Activated CD4-positive, alpha-beta T cell treated with anti-CD3 and anti-CD28 coated beads for 36 hours (primary cell): Measurements from ENCODE around the gene RPTOR. TPM values are rescaled to one million over a fixed set of nuclear protein-coding genes. Genes with fewer than 3 reads are reported as not detected.

Experiments used
- ATAC-seq: fragments of 200-7000 bp; cut with Tn5 transposase; one replicate; pipeline ENCODE4 v1.10.0; 2021; ENCODE audit warnings: mild to moderate bottlenecking, moderate library complexity
- CTCF ChIA-PET: fragments of 350-600 bp; sonication (Branson Sonifier 250); formaldehyde crosslinking; loops from one replicate; lab custom pipeline; 2021; ENCODE audit warnings: antibody characterized with exemption; lab: Charles Lee
- POLR2A ChIA-PET: fragments of 350-600 bp; sonication (Branson Sonifier 250); formaldehyde crosslinking; loops from one replicate; lab custom pipeline; 2021; ENCODE audit warnings: antibody characterized with exemption, inconsistent platforms; lab: Charles Lee
- DNase-seq: peaks from one replicate; pipeline ENCODE4 v3.0.0-alpha.2; 2020
- H3K27ac Mint-ChIP-seq: one replicate; pipeline ENCODE4 v1.8.0; 2021; ENCODE audit warnings: mixed read lengths
- H3K27me3 Mint-ChIP-seq: one replicate; pipeline ENCODE4 v1.8.0; 2021; ENCODE audit warnings: mixed read lengths
- H3K36me3 Mint-ChIP-seq: one replicate; pipeline ENCODE4 v1.8.0; 2021; ENCODE audit warnings: low read depth, mixed read lengths
- H3K4me1 Mint-ChIP-seq: one replicate; pipeline ENCODE4 v1.8.0; 2021; ENCODE audit warnings: mixed read lengths
- H3K4me3 Mint-ChIP-seq: one replicate; pipeline ENCODE4 v1.8.0; 2021; ENCODE audit warnings: mild to moderate bottlenecking, moderate library complexity, mixed read lengths
- H3K9me3 Mint-ChIP-seq: one replicate; pipeline ENCODE4 v1.8.0; 2021; ENCODE audit warnings: low read depth, mixed read lengths
- intact Hi-C, 2 experiments: fragments of 100-400 bp; cut with DNase I in 1 of 2; cut with micrococcal nuclease in 1 of 2; formaldehyde crosslinking; loops; one replicate each; pipeline versions ENCODE4 v1.14.2 to v1.15.1; 2022 to 2024; cut with DNase I, micrococcal nuclease
- total RNA-seq, 2 experiments: library from RNA; stranded (reverse); gene quantifications; one replicate each; pipeline ENCODE4 v1.2.3, GENCODE V29; 2021

RPTOR gene
- total RNA-seq, 2 experiments from 2014 or later: 48.6 to 58.1 TPM

GRCh38 chr17:80803451-80804428 lies 259.1 kb downstream of the RPTOR start:
- no peaks in the 10 kb centered on the region for H3K27me3 Mint-ChIP-seq
- intact Hi-C loops: no loop called here
- H3K36me3 Mint-ChIP-seq: peaks cover 41% of the 10 kb centered on the region
- H3K9me3 Mint-ChIP-seq: peaks cover 17% of the 10 kb centered on the region
- DNase-seq: no peak
- H3K4me1 Mint-ChIP-seq: peaks cover 4% of the 10 kb centered on the region
- H3K4me3 Mint-ChIP-seq: no peak overlapping the region
- CTCF ChIA-PET: interaction anchor here (0.6 to 0.9 kb wide), 4 partner anchors 8 to 228 kb away, joined by 3 to 5 read pairs (median 3); no protein-coding TSS in a partner anchor
- POLR2A ChIA-PET: no interaction called here
- no peak for ATAC-seq
- H3K27ac Mint-ChIP-seq: no peak overlapping the region

- Mint-ChIP-seq H3K9me3 (peaks cover 17% of the 10 kb centered on the region), H3K4me3 (no peak overlapping the region), H3K36me3 (peaks cover 40% of the 10 kb centered on the region), H3K27me3 (no peaks in the 10 kb centered on the region), H3K4me1 (peaks cover 4% of the 10 kb centered on the region), H3K27ac (no peak overlapping the region)
- ChIA-PET POLR2A (no interaction called here), CTCF (interaction anchor here (0.6 to 0.9 kb wide), 3 partner anchors 8 to 229 kb away, joined by 3 to 5 read pairs (median 3); no protein-coding TSS in a partner anchor)
- ATAC-seq (no peak), DNase-seq (no peak)
- intact Hi-C loops: no loop called here
Observed at GRCh38 chr17:80804466-80804865, 259.8 kb downstream of the RPTOR start.

GRCh38 chr17:80805032-80805751 lies 260.6 kb downstream of the RPTOR start:
- DNase-seq (no peak), ATAC-seq (no peak)
- ChIA-PET CTCF (interaction anchor here (0.9 kb wide), 1 partner anchor 230 kb away, joined by 3 read pairs; no protein-coding TSS in a partner anchor), POLR2A (no interaction called here)
- Mint-ChIP-seq H3K27ac (no peak overlapping the region), H3K36me3 (peaks cover 43% of the 10 kb centered on the region), H3K9me3 (peaks cover 17% of the 10 kb centered on the region), H3K4me3 (no peak overlapping the region), H3K27me3 (no peaks in the 10 kb centered on the region), H3K4me1 (peaks cover 4% of the 10 kb centered on the region)
- intact Hi-C loops: no loop called here

GRCh38 chr17:80807014-80807413 lies 262.4 kb downstream of the RPTOR start:
- peaks cover 17% of the 10 kb centered on the region for H3K4me1 Mint-ChIP-seq
- H3K4me3 Mint-ChIP-seq: no peak overlapping the region
- DNase-seq: no peak
- no peak overlapping the region for H3K27ac Mint-ChIP-seq
- no peaks in the 10 kb centered on the region for H3K27me3 Mint-ChIP-seq
- intact Hi-C loops: no loop called here
- ATAC-seq: no peak
- peaks cover 17% of the 10 kb centered on the region for H3K9me3 Mint-ChIP-seq
- peaks cover 53% of the 10 kb centered on the region for H3K36me3 Mint-ChIP-seq
- POLR2A ChIA-PET: no interaction called here
- CTCF ChIA-PET: interaction anchor here (0.8 kb wide), 1 partner anchor 93 kb away, joined by 3 read pairs; no protein-coding TSS in a partner anchor

DNA sequence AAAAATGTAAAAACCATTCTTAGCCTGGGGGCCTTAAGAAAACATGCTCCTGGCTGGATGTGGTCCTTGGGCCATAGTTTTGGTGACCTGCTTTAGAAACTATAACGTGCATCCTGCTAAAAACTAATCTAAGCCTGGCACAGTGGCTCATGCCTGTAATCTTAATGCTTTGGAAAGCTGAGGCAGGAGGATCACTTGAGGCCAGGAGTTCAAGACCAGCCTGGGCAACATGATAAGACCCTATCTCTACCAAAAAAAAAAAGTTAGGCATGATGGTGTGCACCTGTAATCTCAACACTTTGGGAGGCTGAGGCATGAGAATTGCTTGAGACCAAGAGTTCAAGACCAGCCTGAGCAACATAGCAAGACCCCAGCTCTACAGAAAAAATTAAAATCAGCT lies 263.2 kb downstream of the RPTOR start:
- Mint-ChIP-seq H3K9me3 (peaks cover 17% of the 10 kb centered on the region), H3K27me3 (no peaks in the 10 kb centered on the region), H3K27ac (no peak overlapping the region), H3K4me1 (peaks cover 26% of the 10 kb centered on the region), H3K4me3 (no peak overlapping the region), H3K36me3 (peaks cover 51% of the 10 kb centered on the region)
- CTCF ChIA-PET: no interaction called here
- POLR2A ChIA-PET: no interaction called here
- no peak for ATAC-seq
- DNase-seq: no peak
- intact Hi-C loops: no loop called here

GRCh38 chr17:80811181-80812105 lies 266.8 kb downstream of the RPTOR start:
- DNase-seq: peak; percentile 26
- intact Hi-C loops: no loop called here
- Mint-ChIP-seq H3K4me3 (no peak overlapping the region), H3K27me3 (no peaks in the 10 kb centered on the region), H3K9me3 (peaks cover 10% of the 10 kb centered on the region), H3K4me1 (peaks cover 36% of the 10 kb centered on the region), H3K36me3 (peaks cover 43% of the 10 kb centered on the region), H3K27ac (peak overlapping the region; percentile 97)
- CTCF ChIA-PET: interaction anchor here (0.6 to 1.1 kb wide), 3 partner anchors 7 to 1247 kb away, joined by 3 to 5 read pairs (median 3); no protein-coding TSS in a partner anchor
- POLR2A ChIA-PET: interaction anchor here (1.1 kb wide), 1 partner anchor 20 kb away, joined by 5 read pairs; no protein-coding TSS in a partner anchor
- peak; percentile 34 for ATAC-seq

DNA sequence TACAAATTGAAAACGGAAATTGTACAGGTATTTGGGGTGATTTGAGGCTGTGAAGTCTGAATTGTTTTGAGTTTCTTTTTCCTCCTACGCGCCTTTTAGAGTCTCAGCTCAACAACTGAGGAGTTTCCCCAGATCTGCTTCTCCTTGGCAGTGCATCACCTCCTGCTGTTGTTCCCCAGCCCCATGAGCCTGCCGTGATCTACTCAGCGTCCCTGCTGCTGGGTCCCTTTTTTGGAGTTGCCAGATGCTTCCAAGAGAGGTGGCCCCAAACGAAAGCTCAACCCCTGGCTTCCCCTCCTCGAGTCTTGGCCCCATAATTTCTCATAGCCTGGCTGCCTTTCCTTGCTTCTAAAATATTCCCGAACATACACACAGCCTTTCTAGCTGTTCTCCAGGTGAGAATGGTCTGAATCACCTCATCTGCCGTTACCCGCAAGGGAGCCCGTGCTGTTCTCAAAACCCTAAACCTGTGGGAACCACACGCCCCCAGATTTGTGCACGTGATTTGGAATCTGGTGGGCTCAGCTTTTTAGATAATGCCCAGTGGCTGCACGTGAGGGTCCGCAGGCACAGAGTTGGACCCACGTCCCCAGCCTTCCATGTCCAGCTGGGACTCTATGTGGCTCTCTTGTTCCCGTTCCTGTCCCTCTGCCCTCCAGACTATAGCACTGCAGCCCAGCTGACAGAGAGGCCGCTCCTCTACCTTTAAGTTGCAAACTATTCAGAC lies 267.9 kb downstream of the RPTOR start:
- Mint-ChIP-seq H3K36me3 (peaks cover 39% of the 10 kb centered on the region), H3K4me1 (peaks cover 41% of the 10 kb centered on the region), H3K27me3 (no peaks in the 10 kb centered on the region), H3K27ac (peak overlapping the region; percentile 97), H3K4me3 (no peak overlapping the region), H3K9me3 (peaks cover 4% of the 10 kb centered on the region)
- intact Hi-C loops: no loop called here
- ATAC-seq (peak; percentile 82), DNase-seq (peak; percentile 38)
- ChIA-PET POLR2A (interaction anchor here (0.5 to 1.1 kb wide), 3 partner anchors 21 to 93 kb away, joined by 3 to 5 read pairs (median 4); no protein-coding TSS in a partner anchor), CTCF (interaction anchor here (0.5 to 0.7 kb wide), 4 partner anchors 9 to 1248 kb away, joined by 3 to 5 read pairs (median 3); no protein-coding TSS in a partner anchor)

GRCh38 chr17:80813318-80813717 lies 268.7 kb downstream of the RPTOR start:
- Mint-ChIP-seq H3K9me3 (peaks cover 4% of the 10 kb centered on the region), H3K4me3 (no peak overlapping the region), H3K4me1 (peaks cover 48% of the 10 kb centered on the region), H3K27me3 (no peaks in the 10 kb centered on the region), H3K27ac (peak overlapping the region; percentile 80), H3K36me3 (peaks cover 41% of the 10 kb centered on the region)
- DNase-seq: no peak
- ChIA-PET CTCF (no interaction called here), POLR2A (interaction anchor here (1.1 kb wide), 1 partner anchor 20 kb away, joined by 3 read pairs; no protein-coding TSS in a partner anchor)
- intact Hi-C loops: no loop called here
- ATAC-seq: no peak

GRCh38 chr17:80814491-80814890 lies 269.9 kb downstream of the RPTOR start:
- CTCF ChIA-PET: no interaction called here
- H3K27me3 Mint-ChIP-seq: no peaks in the 10 kb centered on the region
- ATAC-seq: no peak

DNA sequence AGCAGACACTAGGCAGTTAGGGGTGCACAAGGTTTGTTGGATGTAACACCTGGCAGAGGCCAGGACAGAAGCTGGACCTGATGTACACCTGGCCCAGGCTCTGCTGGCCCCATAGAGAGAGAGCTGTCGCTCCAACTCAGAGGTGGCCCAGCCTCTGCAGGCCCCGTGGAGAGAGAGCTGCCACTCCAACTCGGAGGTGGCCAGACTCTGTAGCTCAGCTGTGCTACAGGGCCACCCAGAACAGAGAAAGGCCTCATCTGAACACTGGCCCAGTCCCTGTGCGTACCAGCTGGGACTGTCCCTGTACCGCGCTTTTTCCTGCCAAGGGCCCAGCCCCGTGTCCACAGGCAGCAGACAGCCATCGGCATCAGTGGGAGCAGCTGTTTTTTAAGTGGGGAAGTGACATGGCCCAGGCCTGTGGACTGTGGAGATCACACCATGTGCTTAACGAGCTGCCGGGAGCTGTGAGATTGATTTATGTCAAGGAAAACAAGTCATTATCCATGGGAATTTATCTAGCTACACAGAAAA lies 270.6 kb downstream of the RPTOR start:
- no peak for DNase-seq
- CTCF ChIA-PET: interaction anchor here (1.4 kb wide), 1 partner anchor 41 kb away, joined by 4 read pairs; no protein-coding TSS in a partner anchor
- Mint-ChIP-seq H3K27me3 (no peaks in the 10 kb centered on the region), H3K4me3 (no peak overlapping the region), H3K36me3 (peaks cover 39% of the 10 kb centered on the region), H3K27ac (no peak overlapping the region), H3K9me3 (peaks cover 2% of the 10 kb centered on the region), H3K4me1 (peaks cover 67% of the 10 kb centered on the region)
- ATAC-seq: no peak
- POLR2A ChIA-PET: no interaction called here
- intact Hi-C loops: no loop called here

More at GRCh38 chr17:80814491-80814890, 269.9 kb downstream of the RPTOR start:
- peaks cover 60% of the 10 kb centered on the region for H3K4me1 Mint-ChIP-seq
- H3K9me3 Mint-ChIP-seq: peaks cover 2% of the 10 kb centered on the region
- no peak overlapping the region for H3K27ac Mint-ChIP-seq
- no peak for DNase-seq
- H3K4me3 Mint-ChIP-seq: no peak overlapping the region
- POLR2A ChIA-PET: no interaction called here
- H3K36me3 Mint-ChIP-seq: peaks cover 40% of the 10 kb centered on the region
- intact Hi-C loops: no loop called here
